Astrocyte (in vitro differentiated cells and primary cell): ENCODE measurements around the gene SLC12A5. TPM values are rescaled to one million over a fixed set of nuclear protein-coding genes. Genes with fewer than 3 reads are reported as not detected.
"Not testable (repeated sequence)": the region's sequence is repeated elsewhere in the genome, so short reads cannot be mapped to it uniquely, and the experiment has no call there.

Source experiments
- DNase-seq: peaks from one replicate; pipeline ENCODE4 v3.0.0-alpha.2; 2010; ENCODE audit warnings: low read depth
- FAIRE-seq: peaks from 2 replicates; lab custom pipeline; 2011; peaks lifted over from hg19 to GRCh38; lab: Jason Lieb, UNC
- H2AFZ ChIP-seq: 2 replicates; pipeline ENCODE4 v1.6.0; 2012; ENCODE audit warnings: low read depth, low read length, inconsistent platforms
- H3K27ac ChIP-seq: 2 replicates; pipeline ENCODE4 v1.5.1; 2011; ENCODE audit warnings: low read depth, low read length, inconsistent platforms
- H3K27me3 ChIP-seq: 2 replicates; pipeline ENCODE4 v1.6.0; 2011; ENCODE audit warnings: low read length, inconsistent platforms; ENCODE audit not compliant: insufficient read depth
- H3K36me3 ChIP-seq: 2 replicates; pipeline ENCODE4 v1.5.1; 2011; ENCODE audit warnings: low read length, inconsistent platforms; ENCODE audit not compliant: insufficient read depth
- H3K4me1 ChIP-seq: 2 replicates; pipeline ENCODE4 v1.5.1; 2011; ENCODE audit warnings: low read length, inconsistent platforms; ENCODE audit not compliant: insufficient read depth
- H3K4me2 ChIP-seq: 2 replicates; pipeline ENCODE4 v1.6.0; 2012; ENCODE audit warnings: low read length, inconsistent platforms
- H3K4me3 ChIP-seq: 2 replicates; pipeline ENCODE4 v1.5.1; 2011; ENCODE audit warnings: low read depth, mild to moderate bottlenecking, low read length, inconsistent platforms; ENCODE audit not compliant: insufficient read depth
- H3K79me2 ChIP-seq: 2 replicates; pipeline ENCODE4 v1.6.0; 2012; ENCODE audit warnings: mild to moderate bottlenecking, low read length, inconsistent platforms; ENCODE audit not compliant: insufficient read depth
- H3K9ac ChIP-seq: 2 replicates; pipeline ENCODE4 v1.6.0; 2012; ENCODE audit warnings: mild to moderate bottlenecking, low read length, inconsistent platforms
- H3K9me3 ChIP-seq: 2 replicates; pipeline ENCODE4 v1.5.1; 2012; ENCODE audit warnings: low read depth, mild to moderate bottlenecking, low read length, inconsistent platforms; ENCODE audit not compliant: insufficient read depth
- H4K20me1 ChIP-seq: 2 replicates; pipeline ENCODE4 v1.6.0; 2012; ENCODE audit warnings: low read length, inconsistent platforms; ENCODE audit not compliant: insufficient read depth
- H3K27ac Mint-ChIP-seq: one replicate; pipeline ENCODE4 v1.8.0; 2021; ENCODE audit warnings: mild to moderate bottlenecking, mixed read lengths; ENCODE audit not compliant: unreplicated experiment
- H3K27me3 Mint-ChIP-seq: one replicate; pipeline ENCODE4 v1.8.0; 2021; ENCODE audit warnings: low read depth, mixed read lengths; ENCODE audit not compliant: unreplicated experiment
- H3K36me3 Mint-ChIP-seq: one replicate; pipeline ENCODE4 v1.8.0; 2021; ENCODE audit warnings: low read depth, mixed read lengths; ENCODE audit not compliant: unreplicated experiment
- H3K4me1 Mint-ChIP-seq: one replicate; pipeline ENCODE4 v1.8.0; 2021; ENCODE audit warnings: low read depth, mixed read lengths; ENCODE audit not compliant: unreplicated experiment
- H3K4me3 Mint-ChIP-seq: one replicate; pipeline ENCODE4 v1.8.0; 2021; ENCODE audit warnings: mild to moderate bottlenecking, moderate library complexity, mixed read lengths; ENCODE audit not compliant: unreplicated experiment
- H3K9me3 Mint-ChIP-seq: one replicate; pipeline ENCODE4 v1.8.0; 2021; ENCODE audit warnings: mild to moderate bottlenecking, mixed read lengths; ENCODE audit not compliant: unreplicated experiment
- CTCF ChIP-seq: IDR thresholded peaks from 2 replicates; pipeline ENCODE4 v1.5.1; 2011; ENCODE audit warnings: low read depth, mild to moderate bottlenecking, inconsistent platforms, low read length, moderate library complexity; ENCODE audit not compliant: insufficient read depth
- EZH2 ChIP-seq: IDR thresholded peaks from 2 replicates; pipeline ENCODE4 v1.6.1; 2012; ENCODE audit warnings: mild to moderate bottlenecking, low read length, inconsistent platforms; ENCODE audit not compliant: insufficient read depth
- total RNA-seq: library from RNA; stranded (reverse); gene quantifications from 2 replicates; pipeline ENCODE4 v1.2.1, GENCODE V29; 2021

SLC12A5 gene
- total RNA-seq, 1 donor from 2014 or later = 14.6 TPM

- H3K36me3 ChIP-seq = no peaks in the 10 kb centered on the region
- no peak overlapping the region for H3K4me3 ChIP-seq
- Mint-ChIP-seq H3K4me1 (peaks cover 10% of the 10 kb centered on the region), H3K27me3 (peaks cover 9% of the 10 kb centered on the region), H3K27ac (peak overlapping the region; percentile 35), H3K4me3 (no peak overlapping the region), H3K9me3 (no peaks in the 10 kb centered on the region), H3K36me3 (no peaks in the 10 kb centered on the region)
- peaks cover 3% of the 10 kb centered on the region for H3K4me1 ChIP-seq
- no peak overlapping the region for H3K27ac ChIP-seq
- H3K9me3 ChIP-seq = no peaks in the 10 kb centered on the region
- peaks cover 10% of the 10 kb centered on the region for H3K27me3 ChIP-seq
- H3K9ac ChIP-seq = no peak overlapping the region
- H3K79me2 ChIP-seq = no peaks in the 10 kb centered on the region
- TF ChIP-seq CTCF (no peak), EZH2 (no peak)
- H3K4me2 ChIP-seq = no peak overlapping the region
- DNase-seq = no peak
- no peak overlapping the region for H2AFZ ChIP-seq
- no peaks in the 10 kb centered on the region for H4K20me1 ChIP-seq
- FAIRE-seq = no peak
Observed at GRCh38 chr20:45991616-45992015, 37.4 kb upstream of the SLC12A5 start.

- Mint-ChIP-seq H3K27me3 (peaks cover 8% of the 10 kb centered on the region), H3K36me3 (no peaks in the 10 kb centered on the region), H3K4me3 (no peak overlapping the region), H3K27ac (no peak overlapping the region), H3K9me3 (no peaks in the 10 kb centered on the region), H3K4me1 (peaks cover 10% of the 10 kb centered on the region)
- no peak overlapping the region for H3K4me3 ChIP-seq
- H3K4me1 ChIP-seq = peaks cover 3% of the 10 kb centered on the region
- TF ChIP-seq EZH2 = no peak
- TF ChIP-seq CTCF = no peak
- H3K36me3 ChIP-seq = no peaks in the 10 kb centered on the region
- no peak for DNase-seq
- no peak overlapping the region for H2AFZ ChIP-seq
- no peaks in the 10 kb centered on the region for H4K20me1 ChIP-seq
- no peaks in the 10 kb centered on the region for H3K79me2 ChIP-seq
- H3K4me2 ChIP-seq = no peak overlapping the region
- peaks cover 10% of the 10 kb centered on the region for H3K27me3 ChIP-seq
- H3K9ac ChIP-seq = no peak overlapping the region
- H3K9me3 ChIP-seq = no peaks in the 10 kb centered on the region
- no peak for FAIRE-seq
- H3K27ac ChIP-seq = no peak overlapping the region
Observed at GRCh38 chr20:45993197-45993951, 35.6 kb upstream of the SLC12A5 start.

GRCh38 chr20:45994761-45995493, 34.1 kb upstream of the SLC12A5 start:
- Mint-ChIP-seq H3K27me3 (peaks cover 4% of the 10 kb centered on the region), H3K4me1 (peaks cover 10% of the 10 kb centered on the region), H3K36me3 (no peaks in the 10 kb centered on the region), H3K4me3 (no peak overlapping the region), H3K9me3 (peaks cover 4% of the 10 kb centered on the region), H3K27ac (no peak overlapping the region)
- Histone ChIP-seq H3K9me3 (no peaks in the 10 kb centered on the region), H3K4me1 (peaks cover 3% of the 10 kb centered on the region), H3K4me2 (no peak overlapping the region), H3K27ac (no peak overlapping the region), H3K27me3 (peaks cover 16% of the 10 kb centered on the region), H3K4me3 (no peak overlapping the region), H3K9ac (no peak overlapping the region), H3K36me3 (no peaks in the 10 kb centered on the region), H2AFZ (no peak overlapping the region), H4K20me1 (no peaks in the 10 kb centered on the region), H3K79me2 (no peaks in the 10 kb centered on the region)
- TF ChIP-seq EZH2 = no peak
- TF ChIP-seq CTCF = no peak
- DNase-seq = no peak
- no peak for FAIRE-seq

- H3K79me2 ChIP-seq, H3K27me3 Mint-ChIP-seq: not testable (repeated sequence)
Observed at GRCh38 chr20:45995495-45996097, 33.4 kb upstream of the SLC12A5 start.

More at GRCh38 chr20:45995495-45996097, 33.4 kb upstream of the SLC12A5 start:
- not testable (repeated sequence) for H3K4me2 ChIP-seq, H3K4me3 Mint-ChIP-seq, H3K9me3 ChIP-seq, H3K36me3 ChIP-seq, H3K27ac ChIP-seq, H3K9ac ChIP-seq, DNase-seq, FAIRE-seq, H3K4me3 ChIP-seq, H2AFZ ChIP-seq, H3K4me1 ChIP-seq, H3K4me1 Mint-ChIP-seq, H3K27ac Mint-ChIP-seq, H4K20me1 ChIP-seq, H3K36me3 Mint-ChIP-seq, H3K9me3 Mint-ChIP-seq
- peaks cover 20% of the 10 kb centered on the region for H3K27me3 ChIP-seq
